GM21786 (cell line): ENCODE measurements around the gene MTIF3.

Source experiments
- ATAC-seq: cut with Tn5 transposase; IDR thresholded peaks from one replicate; pipeline ENCODE4 v1.9.1; 2021; ENCODE audit not compliant: unreplicated experiment

MTIF3 gene

DNA sequence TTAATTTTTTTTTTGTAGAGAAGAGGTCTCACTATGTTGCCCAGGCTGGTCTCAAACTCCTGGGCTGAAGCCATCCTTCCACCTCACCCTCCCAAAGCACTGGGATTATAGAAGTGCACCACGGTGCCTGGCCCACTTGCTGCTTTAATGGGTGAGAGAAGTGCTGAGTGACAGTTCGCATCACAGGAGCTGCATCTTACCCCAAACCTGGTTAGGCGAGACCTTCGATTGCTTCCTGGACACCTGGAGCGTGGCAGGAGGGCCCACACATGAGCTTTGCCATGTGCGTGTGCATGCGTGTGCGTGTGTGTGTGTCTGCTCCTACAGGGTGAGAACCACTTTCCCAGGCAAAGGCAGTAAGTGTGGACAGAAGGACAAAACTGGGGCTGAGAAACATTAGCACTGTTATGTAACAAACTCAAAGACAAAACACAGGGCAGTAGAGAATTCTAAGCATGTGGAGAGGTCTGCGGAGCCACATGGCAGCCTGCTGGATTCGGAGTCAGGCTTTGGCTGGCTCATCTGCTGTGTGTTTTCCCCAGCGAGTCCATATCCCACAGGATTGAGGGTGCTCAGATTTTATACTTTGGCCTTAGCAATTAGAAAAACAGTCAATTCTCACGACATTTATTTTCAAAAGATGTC, 11.7 kb upstream of the MTIF3 start:
- ATAC-seq = no peak

- no peak for ATAC-seq
Measured at GRCh38 chr13:27455331-27455855, 5.0 kb upstream of the MTIF3 start.

- no peak for ATAC-seq
Measured at GRCh38 chr13:27450921-27451471, 632 bp upstream of the MTIF3 start.

GRCh38 chr13:27449081-27449603, 1.2 kb downstream of the MTIF3 start:
- no peak for ATAC-seq

DNA sequence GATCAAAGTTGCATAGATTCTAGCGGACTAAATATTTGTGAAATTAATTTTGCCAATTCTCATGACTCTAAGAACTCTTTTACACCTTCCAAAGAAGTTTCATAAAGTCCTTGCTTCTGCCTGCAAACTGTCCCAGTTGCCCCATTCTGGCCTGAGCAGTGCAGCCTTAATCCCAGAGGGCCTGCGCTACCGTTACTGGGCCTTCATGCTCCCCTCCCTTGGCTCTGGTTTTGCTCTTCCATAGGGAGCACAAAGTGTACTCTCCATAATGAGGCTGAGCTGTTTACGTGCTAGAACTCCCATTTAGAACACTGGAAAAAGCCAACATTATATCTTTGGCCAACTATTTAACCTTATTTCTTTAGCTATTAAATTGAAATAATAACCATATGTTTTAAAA, 2.1 kb downstream of the MTIF3 start:
- no peak for ATAC-seq

DNA sequence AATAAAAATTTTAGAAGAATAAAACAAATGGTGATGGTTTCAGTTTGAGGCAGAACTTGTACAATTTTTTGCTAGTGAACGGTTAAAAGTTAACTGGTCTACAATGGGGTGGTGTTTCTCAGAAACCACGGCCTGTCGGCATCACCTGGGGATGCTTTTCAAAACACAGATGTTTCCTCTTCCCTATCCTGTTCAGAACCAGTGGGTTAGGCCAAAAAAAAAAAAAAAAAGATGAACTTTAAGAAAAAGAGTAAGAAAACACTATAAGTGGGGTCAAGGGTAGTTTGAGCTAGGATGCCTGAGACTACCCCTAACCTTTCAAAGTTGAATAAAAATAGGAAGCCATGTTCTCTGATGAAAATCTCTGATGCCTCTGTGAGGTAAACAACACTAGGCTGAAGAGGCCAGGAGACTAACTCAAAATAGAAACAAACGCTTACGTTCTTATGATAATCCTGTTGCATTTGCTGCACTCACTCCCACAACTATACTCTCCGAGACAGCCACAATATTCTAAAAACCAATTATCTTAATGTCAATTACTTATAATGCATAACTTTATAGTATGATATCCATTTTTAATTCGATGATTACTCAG, 3.3 kb downstream of the MTIF3 start:
- ATAC-seq = no peak

DNA sequence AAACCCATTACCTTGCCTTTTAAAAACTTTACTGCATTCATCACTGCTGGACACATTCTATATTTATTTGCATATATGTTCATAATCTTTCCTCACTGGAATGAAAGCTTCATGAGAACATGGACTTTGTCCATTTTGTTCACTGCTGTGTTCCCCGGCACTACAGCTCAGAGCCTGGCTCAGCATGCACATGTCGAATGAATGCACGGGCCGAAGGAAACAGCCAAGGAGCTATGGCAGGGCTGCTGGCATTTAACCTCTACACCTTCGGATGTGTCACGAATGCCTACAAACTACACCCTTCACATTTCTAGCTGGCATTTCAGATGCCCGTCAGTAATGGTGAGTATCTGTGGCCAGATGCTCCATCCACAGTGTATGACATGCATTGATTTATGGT, 7.6 kb downstream of the MTIF3 start:
- ATAC-seq = no peak

DNA sequence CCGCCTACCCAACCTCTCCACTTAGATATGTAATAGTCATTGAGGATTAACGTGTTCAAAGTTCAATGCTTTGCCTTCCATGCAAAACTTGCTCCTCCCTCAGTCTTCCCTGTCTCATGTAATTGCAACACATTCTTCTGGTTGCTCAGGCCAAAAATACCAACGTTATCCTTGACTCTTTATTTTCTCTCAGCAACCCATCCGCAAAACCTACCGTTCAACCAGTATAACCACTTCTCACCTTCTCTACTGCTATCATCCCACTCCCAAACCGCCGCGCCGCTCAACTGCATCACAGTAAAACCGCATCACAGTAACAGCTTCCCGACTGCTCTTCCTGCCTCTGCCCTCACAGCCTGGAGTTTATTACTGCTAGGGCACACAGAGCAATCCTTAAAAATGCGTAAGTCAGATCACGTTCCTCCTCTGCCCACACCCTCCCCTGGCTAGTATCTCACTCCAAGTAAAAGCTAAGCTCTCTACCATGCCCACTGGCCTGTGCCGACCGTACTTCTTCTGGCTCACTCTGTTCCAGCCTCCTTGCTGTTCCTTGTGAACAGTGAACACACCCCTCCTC, 8.2 kb downstream of the MTIF3 start:
- no peak for ATAC-seq

GRCh38 chr13:27440408-27440807, 10.0 kb downstream of the MTIF3 start:
- ATAC-seq = no peak

DNA sequence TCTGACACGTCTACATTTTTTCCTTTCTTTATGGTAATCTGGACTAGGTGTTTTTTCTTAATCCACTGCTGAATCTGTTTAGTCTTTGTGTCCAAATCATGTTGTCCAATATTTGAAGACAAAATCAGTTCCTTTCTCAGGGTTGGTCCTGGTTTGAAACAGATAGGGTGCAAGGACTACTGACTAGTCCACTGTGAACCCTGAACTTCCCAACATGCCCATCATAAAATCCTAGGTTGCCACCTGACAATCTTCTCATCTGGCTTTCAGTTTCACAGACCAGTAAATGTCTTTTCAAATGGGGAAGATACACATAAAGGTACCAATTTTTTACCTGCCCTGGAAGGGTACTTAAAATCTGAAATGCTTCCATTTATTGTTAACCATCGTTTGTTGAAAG, 13.2 kb downstream of the MTIF3 start:
- no peak for ATAC-seq

- ATAC-seq = no peak
Measured at GRCh38 chr13:27432611-27433210, 17.7 kb downstream of the MTIF3 start.

- no peak for ATAC-seq
Measured at GRCh38 chr13:27432180-27432579, 18.2 kb downstream of the MTIF3 start.

GRCh38 chr13:27428160-27428559, 22.2 kb downstream of the MTIF3 start:
- no peak for ATAC-seq

GRCh38 chr13:27427641-27428040, 22.7 kb downstream of the MTIF3 start:
- no peak for ATAC-seq

DNA sequence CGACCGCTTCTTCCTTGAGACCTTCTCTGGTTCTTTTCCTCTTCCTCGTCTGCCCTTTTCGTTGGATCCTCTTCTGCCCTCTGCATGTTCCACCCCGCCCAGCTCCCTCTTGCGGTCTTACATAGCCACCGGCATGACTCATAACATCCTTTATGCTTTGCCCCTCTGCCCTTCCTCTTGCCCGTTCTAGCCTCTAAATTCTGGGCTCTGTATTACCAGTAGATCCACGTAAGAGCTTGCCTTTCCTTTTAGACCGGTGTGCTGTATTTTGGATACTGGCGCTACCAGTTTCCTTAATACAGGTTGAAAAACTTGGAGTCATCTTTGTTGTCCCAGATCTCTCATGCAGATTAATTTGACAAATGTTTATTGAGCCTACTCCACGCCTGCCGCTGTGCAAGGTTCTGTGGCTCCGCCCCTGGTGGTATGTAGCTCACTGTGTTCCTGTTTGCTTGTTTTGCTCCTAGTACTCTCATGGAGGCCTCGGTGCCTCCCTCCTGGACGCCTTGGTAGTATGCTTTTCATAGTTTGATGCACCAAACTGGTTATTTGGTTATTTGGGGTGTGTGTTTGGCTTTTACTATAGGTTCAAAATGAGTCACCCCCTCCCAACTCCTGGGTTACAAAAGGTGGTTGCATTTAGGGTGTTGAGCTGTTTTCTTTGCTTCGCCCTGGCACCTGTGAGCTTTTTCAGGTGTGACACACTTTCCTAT, 24.3 kb downstream of the MTIF3 start:
- peak; percentile 72 for ATAC-seq

DNA sequence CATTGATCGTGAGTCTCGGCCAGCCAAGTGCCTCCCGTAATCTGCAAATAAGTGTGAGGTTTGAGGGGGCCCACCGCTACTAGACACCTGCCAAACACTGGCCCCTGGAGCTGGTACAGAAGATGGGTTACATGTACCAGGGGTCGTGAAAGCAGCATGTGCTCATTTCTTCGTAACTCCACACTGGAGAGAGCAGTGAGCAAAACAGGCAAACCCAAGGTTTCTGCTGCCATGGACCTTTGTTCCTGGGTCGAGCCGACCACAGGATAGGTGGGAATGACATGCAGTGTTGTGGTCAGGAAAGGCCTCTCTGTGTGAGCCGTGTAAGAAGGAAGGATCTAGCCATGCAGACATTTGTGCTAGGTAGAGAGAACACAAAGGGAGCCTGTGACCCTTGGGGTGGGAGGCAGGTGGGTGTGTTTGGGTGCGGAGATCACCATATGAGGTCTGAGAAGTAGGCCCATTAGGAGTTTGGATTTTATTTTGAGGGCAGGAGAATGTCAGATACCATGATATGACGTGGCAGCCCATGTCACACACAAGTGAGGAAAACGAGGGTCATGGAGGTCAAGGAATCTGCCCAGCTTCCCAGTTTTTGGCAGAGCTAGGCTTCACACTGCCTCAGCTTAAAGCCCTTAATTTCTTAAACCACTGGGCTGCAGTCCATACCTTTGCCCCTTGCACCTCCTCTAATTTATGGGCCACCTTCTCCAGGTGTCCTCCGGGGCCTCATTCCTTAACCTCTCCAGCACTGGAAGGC, 25.0 kb downstream of the MTIF3 start:
- ATAC-seq = peak; percentile 3

- peak; percentile 53 for ATAC-seq
Measured at GRCh38 chr13:27424246-27425157, 25.9 kb downstream of the MTIF3 start, which contains the start of gene GTF3A. GTF3A (plus strand) TSS chr13:27424619.

GRCh38 chr13:27423333-27423732, 27.0 kb downstream of the MTIF3 start:
- ATAC-seq = no peak
